Stimulated activated CD4-positive, alpha-beta T cell treated with anti-CD3 and anti-CD28 coated beads, Interleukin-4, amount 100 ng/mL, for 4 hours (primary cell): ENCODE data around the gene STXBP1.
A peak's percentile ranks its signal among the peaks of the same experiment; 100 is the strongest.
"Not testable (repeated sequence)": the region's sequence is repeated elsewhere in the genome, so short reads cannot be mapped to it uniquely, and the experiment has no call there.

Source experiments
- DNase-seq, 2 experiments: peaks; one replicate each; pipeline ENCODE4 v3.0.0-alpha.2; 2020

The STXBP1 gene

DNA sequence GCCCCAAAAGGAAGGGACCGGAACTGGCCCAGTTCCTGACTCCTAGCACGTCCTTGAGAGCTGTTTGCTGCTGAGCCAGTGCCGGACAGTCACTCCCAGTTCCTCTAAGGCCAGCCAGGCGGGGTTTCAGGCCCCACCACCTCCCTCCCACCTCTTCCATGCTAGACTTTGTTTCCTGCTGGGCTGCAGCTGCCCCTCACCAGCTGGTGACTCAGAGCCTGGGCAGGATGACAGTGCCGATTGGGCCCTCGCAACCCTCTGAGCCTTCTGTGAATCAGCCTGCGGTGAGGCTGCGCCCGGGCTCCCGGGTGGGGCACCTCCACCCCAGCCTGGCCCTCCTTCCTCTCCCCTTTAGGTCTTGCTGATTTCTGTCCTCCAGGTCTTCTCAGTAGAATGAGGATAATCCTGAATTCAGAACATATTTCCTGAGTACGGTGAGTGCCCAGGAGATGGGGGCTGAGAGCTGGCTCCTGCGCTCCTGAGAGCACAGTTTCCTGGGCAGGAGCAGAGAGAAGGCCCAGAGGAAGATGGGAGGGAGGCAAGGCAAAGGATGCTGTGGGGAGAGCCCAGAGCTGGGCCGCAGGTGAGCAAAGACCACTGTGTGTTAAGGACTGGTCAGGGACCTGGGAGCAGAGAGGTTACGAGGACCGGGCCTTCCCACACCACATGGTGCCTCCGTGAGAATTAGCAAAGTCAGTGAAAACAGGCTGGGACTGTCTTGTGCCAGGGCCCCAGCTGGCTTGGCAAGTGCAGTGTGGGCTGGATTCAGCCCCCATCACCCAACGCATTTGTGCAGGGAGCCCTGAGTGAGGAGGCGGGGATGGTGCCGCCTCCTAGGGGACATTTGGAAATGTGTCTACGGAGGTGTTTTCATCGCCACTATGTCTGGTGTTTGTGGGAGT is 32.9 kb upstream of the STXBP1 start:
- peak; percentile 59 to 76 for DNase-seq

DNA sequence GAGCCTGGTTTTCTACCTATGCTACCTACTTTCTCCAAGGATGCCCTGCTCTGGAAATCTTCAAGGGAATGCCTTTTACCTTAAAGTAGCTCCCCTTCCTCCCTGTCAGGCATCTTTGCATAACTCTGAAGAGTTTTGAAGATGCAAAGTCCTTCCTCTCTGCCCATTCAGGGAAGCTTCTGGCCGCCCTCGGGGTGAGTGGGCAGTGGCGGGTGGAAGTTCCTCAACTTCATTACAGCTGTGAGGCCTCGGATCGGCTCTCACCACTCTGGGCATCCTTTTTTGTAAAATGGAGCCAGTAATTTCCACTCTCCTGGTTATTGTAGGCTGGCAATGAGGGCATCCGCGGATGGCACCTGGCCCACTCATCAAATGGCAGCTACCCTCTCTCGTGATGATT is 31.7 kb upstream of the STXBP1 start:
- no peak for DNase-seq

DNA sequence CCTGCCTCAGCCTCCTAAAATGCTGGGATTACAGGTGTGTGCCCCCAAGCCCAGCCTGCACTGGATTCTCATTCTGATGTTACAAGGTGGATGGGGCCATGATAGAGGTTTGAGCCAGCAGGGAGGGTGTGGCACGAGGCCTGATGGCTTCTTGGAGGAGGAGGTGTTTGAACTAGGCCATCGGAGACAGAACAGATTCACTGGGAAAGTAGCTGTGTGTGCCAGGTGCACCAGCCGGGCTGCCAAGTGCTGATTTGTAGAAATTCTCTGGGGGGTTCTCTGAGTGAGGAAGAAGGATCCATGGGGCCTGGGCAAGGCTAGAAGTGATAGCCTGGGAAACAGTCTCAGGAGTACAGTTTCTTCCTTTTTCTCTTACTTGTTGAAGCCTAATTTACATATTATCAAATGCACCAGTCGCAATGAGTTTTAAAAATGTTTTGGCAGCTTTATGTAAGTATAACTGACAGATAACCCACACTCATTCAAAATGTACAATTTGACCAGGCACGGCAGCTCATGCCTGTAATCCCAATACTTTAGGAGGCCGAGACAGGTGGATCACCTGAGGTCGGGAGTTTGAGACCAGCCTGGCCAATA is 31.1 kb upstream of the STXBP1 start:
- DNase-seq: no peak

DNA sequence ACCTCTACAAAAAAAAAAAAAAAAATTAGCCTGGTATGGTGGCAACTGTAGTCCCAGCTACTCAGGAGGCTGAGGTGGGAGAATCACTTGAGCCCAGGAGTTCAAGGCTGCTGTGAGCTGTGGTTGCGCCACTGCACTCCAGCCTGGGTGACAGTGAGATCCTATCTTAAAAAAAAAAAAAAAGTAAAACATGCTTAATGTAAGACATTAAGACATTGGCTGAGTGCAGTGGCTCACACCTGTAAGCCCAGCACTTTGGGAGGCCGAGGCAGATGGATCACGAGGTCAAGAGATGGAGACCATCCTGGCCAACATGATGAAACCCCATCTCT is 27.6 kb upstream of the STXBP1 start:
- DNase-seq: not testable (repeated sequence)

DNA sequence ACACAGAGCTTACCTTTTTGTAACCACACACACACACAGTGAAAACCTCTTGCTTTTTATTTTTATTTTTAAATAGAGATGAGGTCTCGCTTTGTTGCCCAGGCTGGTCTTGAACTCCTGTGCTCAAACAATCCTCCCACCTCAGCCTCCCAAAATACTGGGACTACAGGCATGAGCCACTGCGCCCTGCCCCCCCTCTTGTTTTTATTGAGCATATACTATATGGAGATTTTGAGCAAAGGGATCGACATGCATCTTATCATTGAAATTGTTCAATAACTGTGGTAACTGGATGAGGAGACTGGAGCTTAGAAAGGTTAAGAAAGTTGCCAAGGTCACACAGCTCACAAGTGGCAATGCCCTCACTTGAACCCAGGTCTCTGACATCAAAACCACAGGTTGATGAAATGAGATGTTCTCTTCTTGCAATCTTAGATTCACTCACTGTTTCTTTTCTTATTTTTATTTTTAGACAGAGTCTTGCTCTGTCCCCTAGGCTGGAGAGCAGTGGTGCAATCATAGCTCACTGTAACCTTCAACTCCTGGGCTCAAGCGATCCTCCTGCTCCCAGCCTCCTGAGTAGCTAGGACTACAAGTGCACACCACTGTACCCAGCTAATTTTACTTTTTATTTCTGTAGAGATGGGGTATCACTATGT is 26.8 kb upstream of the STXBP1 start:
- no peak for DNase-seq

DNA sequence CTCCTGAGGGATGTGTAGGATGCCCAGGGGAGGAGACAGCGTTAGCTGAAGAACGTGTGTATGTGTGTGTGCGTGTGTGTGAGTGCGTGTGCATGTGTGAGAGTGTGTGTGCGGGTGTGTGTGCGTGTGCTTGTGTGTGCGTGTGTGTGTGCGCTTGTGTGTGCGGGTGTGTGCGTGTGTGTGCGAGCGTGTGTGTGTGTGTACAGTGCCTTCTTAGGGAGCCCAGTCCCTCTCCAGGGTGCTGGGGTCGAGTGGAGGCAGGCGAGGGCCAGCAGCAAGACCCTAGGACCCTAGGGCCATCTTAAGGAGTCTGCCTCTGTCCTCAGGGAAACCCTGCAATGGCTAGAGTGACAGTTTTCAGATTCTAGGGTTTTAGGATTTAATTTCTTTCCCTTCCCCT is 26.0 kb upstream of the STXBP1 start:
- no peak for DNase-seq

DNA sequence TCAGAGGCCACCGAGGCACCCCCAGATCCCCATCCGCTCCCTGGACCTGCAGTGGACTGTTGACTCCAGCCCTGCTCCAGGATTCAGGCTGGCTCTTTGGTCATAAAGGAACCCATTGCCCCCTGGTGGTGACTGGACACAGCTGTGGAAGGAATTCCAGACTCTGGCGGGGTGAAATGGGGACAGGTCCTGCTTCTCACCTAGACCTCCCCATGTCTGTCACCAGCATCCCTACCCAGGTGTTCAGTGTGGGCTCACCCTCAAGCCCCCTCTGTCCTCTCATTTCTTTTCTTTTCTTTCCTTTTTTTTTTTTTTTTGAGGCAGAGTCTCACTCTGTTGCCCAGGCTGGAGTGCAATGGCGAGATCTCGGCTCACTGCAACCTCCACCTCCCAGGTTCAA is 25.5 kb upstream of the STXBP1 start:
- DNase-seq: peak; percentile 41 to 43

DNA sequence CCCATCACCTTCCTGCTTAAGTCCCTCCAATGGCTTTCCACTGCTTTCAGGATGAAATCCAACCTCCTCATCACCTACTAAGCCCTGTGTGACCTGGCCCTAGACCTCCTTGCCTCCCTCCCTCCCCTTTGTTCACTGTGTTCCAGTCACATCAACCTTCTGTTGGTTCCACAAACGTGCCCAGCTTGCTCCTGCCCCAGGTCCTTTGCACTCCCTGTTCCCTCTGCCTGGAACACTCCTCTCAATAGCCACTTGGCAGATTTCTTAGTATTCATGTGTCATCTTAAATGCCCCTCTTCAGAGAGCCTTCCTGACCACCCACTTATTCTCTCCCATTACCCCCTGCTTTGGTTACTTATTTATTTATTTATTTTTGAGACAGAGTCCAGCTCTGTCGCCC is 24.1 kb upstream of the STXBP1 start:
- DNase-seq: no peak

DNA sequence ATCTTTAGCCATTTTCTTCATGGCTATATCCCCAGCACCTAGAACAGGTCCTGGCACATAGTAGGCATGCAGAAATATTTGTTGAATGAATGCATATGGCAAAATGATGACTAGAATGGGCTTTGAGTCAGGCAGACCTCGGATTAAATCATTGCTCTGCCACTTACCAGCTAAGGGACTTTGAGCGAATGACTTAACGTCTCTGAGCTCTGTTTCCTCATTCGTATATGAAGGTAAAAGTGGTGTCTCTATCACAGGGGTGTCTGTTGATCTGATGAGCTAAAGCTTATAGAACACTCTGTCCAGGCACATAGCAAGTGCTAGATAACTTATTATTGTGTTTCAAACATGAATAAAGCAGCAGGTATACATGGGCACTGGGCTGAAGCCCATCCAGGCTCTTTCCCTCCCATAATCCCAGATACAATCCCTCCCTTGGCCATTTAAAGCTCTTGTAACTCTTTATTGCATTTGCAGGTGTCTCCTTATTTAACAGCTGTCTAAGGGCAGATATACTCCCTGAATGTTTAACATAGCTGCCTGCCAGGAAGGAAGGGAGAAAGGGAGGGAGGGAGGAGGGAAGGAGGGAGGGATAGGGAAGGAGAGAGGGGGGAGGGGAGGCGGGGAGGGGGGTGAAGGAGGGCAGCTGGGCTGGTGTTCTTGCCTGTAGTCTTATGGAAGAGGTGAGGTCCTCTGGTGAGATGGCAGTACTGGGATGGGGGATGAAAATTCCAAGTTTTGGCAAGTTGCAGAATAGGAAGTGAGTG is 23.2 kb upstream of the STXBP1 start:
- DNase-seq: no peak

DNA sequence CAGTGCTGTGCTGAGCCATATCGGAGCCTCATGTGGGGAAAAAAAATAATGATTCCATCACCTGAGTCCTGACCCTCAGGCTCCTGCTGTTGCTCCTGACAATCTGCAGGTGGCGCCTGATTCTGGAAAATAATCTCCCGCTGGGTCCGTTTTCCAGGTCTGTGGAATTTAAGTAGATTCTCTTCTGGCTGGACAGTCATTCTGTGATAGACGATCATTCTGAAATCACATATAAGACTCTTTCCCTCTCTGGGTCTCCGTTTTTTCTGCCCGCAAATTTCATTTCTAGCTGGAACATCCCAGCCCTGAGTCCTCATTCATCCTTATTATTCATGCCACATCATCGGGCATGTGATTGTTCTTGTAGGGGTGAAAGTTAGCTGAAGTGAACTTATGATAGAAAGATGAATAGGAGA is 22.1 kb upstream of the STXBP1 start:
- DNase-seq: no peak

DNA sequence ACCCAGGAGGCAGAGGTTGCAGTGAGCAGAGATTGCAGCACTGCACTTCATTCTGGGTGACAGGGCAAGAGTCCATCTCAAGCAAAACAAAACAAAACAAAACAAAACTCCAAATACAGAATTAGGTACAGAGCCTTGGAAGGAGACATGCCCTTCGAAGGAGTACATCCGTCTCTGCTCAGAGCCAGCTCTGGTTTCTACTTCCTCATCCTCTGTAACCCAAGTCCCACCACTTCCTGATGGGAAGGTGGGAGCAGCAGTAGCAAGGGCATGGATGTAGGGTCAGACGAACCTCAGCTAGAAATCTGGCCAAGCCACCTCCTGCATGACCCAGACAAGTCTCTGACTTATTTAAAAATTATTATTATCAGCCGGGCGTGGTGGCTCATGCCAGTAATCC is 16.5 kb upstream of the STXBP1 start:
- no peak for DNase-seq

DNA sequence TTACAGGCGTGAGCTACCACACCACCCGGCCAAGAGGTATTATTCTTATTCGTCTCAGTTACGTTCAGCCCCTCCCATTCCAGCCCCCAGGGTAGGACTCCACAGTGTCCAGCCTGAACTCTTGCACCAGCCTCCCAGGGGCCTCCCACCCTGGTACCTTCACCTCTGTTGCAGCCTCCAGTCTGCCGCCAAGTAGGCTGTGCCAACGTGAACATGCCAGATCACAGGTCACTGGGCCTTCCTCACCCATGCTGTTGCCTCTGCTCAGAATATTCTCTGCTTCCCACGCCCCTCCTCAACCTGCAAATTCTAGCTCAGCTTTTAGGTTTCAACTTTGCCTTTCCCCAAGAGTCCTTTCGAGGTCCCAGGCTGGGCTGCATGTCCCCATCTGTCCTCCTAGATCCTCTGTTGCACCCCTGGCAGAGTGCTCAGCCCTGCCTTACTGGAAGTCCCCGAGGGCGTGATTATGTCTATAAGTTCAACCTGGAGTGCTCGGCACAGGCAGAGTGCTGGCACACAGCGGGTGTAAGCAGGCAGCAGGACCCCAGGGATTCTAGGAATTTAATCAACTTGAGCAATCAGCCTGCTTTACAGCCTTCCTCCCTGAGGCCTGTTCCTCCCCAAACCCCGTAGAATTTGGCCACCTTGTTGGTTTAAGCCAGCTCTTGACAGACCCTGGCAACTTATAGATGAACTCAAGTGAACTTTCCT is 13.1 kb upstream of the STXBP1 start:
- DNase-seq: no peak

DNA sequence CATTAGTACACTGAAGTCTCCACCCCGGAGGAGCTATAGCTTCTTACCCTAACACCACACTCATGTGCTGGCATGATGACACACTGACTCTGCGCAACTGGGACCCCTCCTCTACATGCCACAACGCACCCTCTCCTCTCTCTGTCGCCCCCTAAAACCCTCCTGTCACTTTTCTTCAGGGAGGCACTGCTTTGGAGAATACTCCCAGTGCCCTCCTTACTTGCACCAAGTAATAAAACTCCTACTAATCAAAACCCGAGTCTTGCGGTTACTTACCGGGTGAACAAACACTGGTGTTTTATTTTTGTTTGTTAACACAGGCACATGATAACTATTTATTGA is 12.6 kb upstream of the STXBP1 start:
- no peak for DNase-seq

DNA sequence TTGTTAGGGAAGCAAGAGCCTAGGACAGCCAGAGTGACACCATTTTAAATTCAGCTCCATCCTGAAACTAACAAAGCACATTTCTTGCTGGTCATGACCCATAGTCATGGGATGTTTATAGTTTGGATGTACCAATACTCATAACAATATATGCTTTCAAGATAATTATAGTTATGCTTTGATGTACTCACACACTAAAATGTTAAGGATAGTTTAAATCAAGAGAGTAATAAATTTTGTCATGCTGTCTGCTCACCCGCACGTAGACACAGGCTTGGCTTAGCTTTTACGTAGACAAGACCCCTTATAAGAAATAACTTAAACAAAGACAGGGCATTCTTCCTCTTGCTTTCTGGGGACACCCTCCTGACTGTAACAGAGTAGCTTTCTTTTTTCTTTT is 8.9 kb upstream of the STXBP1 start:
- no peak for DNase-seq

DNA sequence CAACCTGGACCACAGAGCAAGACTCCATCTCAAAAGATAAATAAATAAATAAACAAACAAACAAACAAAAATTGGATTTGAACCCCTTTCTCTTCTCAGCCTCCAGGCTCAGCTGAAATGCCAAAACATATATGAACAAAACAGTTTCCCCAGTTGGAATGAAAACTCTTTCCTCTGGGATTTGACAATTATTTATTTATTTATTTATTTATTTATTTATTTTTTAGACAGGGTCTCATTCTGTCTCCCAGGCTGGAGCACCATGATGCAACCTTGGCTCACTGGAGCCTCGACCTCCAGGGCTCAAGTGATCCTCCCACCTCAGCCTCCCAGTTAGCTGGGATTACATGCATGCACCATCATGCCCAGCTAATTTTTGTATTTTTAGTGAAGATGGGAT is 6.0 kb upstream of the STXBP1 start:
- no peak for DNase-seq

DNA sequence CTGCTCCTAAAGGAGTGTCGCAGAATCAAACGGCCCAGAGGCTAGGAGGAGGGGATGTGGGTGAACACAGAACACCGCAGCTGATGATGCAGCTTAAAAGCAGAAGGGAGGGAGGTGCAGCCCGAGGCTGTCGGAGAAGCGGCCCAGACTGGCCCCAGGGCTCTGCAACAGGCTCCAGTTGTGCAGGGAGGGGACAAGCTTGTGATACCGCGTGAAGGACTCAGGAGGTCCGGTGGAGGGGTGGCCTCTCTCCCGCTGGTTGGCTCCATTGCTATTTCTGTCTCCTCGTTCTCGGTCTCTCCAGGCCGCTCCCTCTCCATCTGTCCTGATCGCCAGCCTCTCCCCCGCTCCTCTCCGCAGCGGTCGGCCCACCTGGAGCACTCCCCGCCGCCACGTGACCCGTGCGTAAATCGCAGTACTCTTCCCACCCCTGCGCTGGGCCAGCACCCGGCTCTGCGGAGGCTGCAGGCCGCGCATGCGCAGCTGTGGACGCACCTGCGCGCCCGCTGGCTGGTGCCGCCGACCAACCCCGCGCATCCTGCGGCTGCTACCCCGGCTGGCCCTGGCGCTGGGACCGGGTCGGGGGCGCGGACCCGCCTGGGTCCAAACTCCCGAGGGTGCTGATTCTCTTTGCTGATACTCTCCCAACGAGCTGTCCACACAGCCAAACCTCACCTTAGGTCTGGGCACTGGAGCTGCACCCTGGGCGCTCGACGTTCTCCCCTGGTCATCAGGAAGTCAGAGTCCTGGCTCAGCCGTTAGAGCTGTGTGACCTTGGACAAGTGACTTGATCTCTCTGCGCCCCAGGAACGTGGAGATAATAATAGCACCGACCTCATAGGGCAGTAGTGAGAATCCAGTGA is 3.7 kb upstream of the STXBP1 start:
- DNase-seq: peak; percentile 78 to 83

DNA sequence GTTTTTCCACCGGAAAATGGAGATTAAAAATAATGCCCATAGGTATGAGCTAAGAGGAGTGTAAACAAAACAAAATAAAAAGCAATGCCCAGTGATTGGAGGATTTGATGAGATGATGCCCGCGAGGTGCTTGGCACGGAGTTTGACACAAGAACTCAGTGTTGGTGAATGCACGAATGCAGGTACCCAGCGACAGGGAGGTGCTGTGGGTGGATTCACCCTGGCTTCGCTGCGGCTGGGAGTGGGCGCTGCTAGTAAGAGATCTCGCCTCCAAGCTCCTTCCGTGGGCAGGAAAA is 526 bp upstream of the STXBP1 start:
- DNase-seq: no peak

DNA sequence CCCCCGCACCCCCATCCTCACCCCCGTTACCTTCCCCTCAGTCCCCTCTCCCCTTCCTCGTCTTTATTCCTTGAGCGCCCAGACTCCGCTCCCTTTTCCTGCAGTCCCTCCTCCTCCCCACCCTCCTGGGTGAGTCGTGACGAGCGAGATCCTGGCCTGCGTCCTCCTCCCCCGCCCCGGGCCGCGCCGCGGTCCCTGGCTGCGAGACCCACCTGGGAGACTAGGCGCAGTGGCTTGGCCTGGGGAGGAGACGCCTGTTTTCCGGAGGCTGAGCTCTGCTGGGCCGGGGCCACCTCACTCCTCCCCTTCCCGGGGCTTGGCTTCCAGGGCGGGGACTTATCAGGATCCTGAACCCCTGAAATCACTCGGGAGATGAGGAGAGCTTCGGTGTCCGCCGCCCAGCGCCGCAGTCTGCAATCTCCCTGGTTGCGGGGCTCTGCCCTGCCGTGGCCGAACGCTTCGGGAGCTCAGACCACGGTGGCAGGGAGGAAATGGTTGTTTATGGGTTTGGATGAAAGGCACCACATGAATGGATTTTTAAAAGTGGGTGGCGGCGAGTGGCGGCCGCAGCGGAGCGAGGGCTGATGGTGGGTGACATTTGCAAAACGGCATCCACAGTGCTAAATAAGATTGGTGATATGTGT is 984 bp downstream of the STXBP1 start:
- peak; percentile 6 to 23 for DNase-seq

DNA sequence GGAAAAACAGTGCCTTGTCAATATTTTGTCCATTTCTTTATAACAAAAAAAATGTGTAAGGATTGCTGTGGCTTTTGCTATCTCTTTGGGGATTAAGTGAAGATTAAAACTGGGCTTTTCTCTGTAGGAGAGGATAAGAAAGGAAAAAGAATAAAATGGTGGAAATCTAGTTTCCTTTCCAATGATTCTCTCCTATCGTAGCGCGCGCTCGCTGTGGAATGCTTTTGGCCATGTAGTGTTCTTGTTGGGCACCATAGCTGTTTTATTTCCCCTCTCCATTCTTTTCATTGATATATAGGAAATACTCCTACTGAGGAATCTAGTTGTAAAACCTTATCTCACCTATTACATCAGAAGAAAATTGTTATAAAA is 1.5 kb downstream of the STXBP1 start:
- DNase-seq: no peak

DNA sequence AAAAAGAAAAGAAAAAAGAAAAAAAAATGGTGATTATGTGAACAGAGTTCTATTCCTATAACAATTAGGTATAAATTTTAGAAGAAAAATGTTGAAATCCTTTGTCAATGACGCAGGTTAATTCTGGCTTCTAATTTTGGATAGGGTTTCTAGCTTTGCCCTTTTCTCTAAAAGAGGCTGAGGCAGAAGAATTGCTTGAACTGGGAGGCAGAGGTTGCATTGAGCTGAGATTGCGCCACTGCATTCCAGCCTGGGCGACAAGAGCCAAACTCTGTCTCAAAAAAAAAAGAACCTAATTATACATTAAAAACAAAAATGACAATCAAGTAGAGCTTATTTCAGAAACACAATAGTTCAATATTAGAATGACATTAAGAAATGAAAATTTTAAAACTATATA is 2.9 kb downstream of the STXBP1 start:
- DNase-seq: no peak

DNA sequence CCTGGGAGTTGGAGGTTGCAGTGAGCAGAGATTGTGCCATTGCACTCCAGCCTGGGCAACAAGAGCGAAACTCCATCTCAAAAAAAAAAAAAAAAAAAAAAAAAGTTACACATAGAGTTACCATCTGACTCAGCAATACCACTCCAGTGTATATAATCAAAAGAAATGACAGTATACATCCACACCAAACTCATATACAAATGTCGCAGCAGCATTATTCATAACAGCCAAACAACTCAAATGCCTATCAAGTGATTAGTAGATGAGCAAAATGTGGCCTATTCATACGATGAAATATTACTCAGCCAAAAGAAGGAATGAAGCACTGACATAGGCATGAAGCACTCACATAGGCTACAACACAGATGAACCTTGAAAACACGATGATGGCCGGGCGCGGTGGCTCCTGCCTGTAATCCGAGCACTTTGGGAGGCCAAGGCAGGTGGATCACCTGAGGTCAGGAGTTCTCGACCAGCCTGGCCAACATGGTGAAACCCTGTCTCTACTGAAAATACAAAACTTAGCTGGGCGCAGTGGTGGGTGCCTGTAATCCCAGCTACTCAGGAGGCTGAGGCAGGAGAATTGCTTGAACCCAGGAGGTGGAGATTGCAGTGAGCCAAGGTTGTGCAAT is 9.4 kb downstream of the STXBP1 start:
- DNase-seq: not testable (repeated sequence)
